ENCODE measurements around the gene CPOX. TPM values are rescaled to one million over a fixed set of nuclear protein-coding genes. Genes with fewer than 3 reads are reported as not detected.

CPOX gene
- total RNA-seq, 2 donors from 2014 or later: 23.3 to 31.7 TPM

GRCh38 chr3:98623572-98624280, 30.3 kb upstream of the CPOX start:
- Histone ChIP-seq H3K4me1 (no peaks in the 10 kb centered on the region), H3K9me3 (no peaks in the 10 kb centered on the region), H3K9ac (ENCODE audit: low read depth in 2 of 2, low read length in 2 of 2) (no peak overlapping the region), H3K36me3 (no peaks in the 10 kb centered on the region), H3K27me3 (no peaks in the 10 kb centered on the region), H3K27ac (no peak overlapping the region), H3K4me3 (no peak overlapping the region)
- no peak for TF ChIP-seq CTCF (IDR thresholded peaks at IDR 0.05)
- intact Hi-C loops (cut with DNase I): no loop called here
- DNase-seq: no peak

- no peak overlapping the region for H3K27ac ChIP-seq
- intact Hi-C loops (cut with DNase I): no loop called here
- DNase-seq: no peak
These were observed 24.4 kb upstream of the CPOX start for GRCh38 chr3:98617841-98618240.

DNA sequence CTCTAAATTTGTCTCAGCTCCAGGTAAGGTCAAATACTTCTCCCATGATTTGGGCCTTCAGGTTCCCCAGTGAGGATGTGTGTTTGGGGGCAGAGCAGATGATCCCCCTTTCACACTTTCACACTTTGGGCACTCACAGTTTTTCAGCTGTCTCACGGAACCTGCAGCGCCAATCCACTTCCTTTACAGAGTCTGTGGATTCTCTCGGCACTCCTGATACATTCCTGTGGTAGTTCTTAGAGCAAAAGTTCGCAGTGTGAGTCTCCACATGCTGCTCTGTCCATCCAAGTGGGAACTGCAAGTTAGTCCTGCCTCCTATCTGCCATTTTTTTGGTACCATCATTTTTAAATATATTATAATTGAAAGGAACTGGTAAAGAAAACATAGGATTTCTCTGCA, 20.2 kb upstream of the CPOX start:
- no peaks in the 10 kb centered on the region for H3K4me1 ChIP-seq
- intact Hi-C loops (cut with DNase I): no loop called here
- no peak for TF ChIP-seq CTCF (IDR thresholded peaks at IDR 0.05)

More at GRCh38 chr3:98617841-98618240, 24.4 kb upstream of the CPOX start:
- no peak overlapping the region for H3K9ac ChIP-seq (ENCODE audit: low read depth in 2 of 2, low read length in 2 of 2)
- no peaks in the 10 kb centered on the region for H3K9me3 ChIP-seq
- H3K36me3 ChIP-seq: no peaks in the 10 kb centered on the region
- no peak for TF ChIP-seq CTCF (IDR thresholded peaks at IDR 0.05)
- no peaks in the 10 kb centered on the region for H3K4me1 ChIP-seq
- H3K4me3 ChIP-seq: no peak overlapping the region
- no peaks in the 10 kb centered on the region for H3K27me3 ChIP-seq

DNA sequence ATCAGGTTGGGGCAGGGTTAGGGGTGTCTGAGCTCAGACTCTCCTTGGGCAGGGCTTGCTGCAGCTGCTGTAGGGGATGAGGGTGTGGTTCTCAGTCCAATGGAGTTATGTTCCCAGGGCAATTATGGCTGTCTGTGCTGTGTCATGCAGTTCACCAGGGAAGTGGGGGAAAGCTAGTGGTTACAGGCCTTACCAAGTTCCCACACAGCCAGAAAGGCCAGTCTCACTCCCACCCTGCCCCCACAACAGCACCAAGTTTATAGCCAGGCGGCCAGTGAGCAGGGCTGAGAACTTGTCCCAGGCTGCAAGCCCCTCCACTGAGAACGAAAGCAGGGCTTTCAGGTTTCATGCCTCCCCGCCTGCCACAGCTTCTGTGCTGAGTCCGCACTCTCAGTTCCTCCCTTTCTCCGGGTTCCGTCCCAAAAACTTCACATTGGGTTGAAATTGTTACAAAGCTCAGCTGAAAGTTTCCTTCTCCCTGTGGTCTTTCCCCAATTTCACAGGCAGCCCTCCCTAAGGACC, 19.6 kb upstream of the CPOX start:
- no peaks in the 10 kb centered on the region for H3K9me3 ChIP-seq
- DNase-seq: no peak
- no peaks in the 10 kb centered on the region for H3K4me1 ChIP-seq
- intact Hi-C loops (cut with DNase I): no loop called here
- no peak overlapping the region for H3K9ac ChIP-seq (ENCODE audit: low read depth in 2 of 2, low read length in 2 of 2)
- no peak for TF ChIP-seq CTCF (IDR thresholded peaks at IDR 0.05)
- no peaks in the 10 kb centered on the region for H3K27me3 ChIP-seq
- no peaks in the 10 kb centered on the region for H3K36me3 ChIP-seq
- no peak overlapping the region for H3K4me3 ChIP-seq
- no peak overlapping the region for H3K27ac ChIP-seq

More for the DNA sequence above, 20.2 kb upstream of the CPOX start:
- DNase-seq: no peak
- no peaks in the 10 kb centered on the region for H3K27me3 ChIP-seq
- no peak overlapping the region for H3K27ac ChIP-seq
- H3K4me3 ChIP-seq: no peak overlapping the region
- no peaks in the 10 kb centered on the region for H3K36me3 ChIP-seq
- no peak overlapping the region for H3K9ac ChIP-seq (ENCODE audit: low read depth in 2 of 2, low read length in 2 of 2)
- H3K9me3 ChIP-seq: no peaks in the 10 kb centered on the region

GRCh38 chr3:98612587-98612986, 19.2 kb upstream of the CPOX start:
- no peak overlapping the region for H3K9ac ChIP-seq (ENCODE audit: low read depth in 2 of 2, low read length in 2 of 2)
- DNase-seq: no peak

More at GRCh38 chr3:98612587-98612986, 19.2 kb upstream of the CPOX start:
- Histone ChIP-seq H3K4me3 (no peak overlapping the region), H3K4me1 (no peaks in the 10 kb centered on the region), H3K27ac (no peak overlapping the region), H3K36me3 (no peaks in the 10 kb centered on the region), H3K9me3 (no peaks in the 10 kb centered on the region), H3K27me3 (no peaks in the 10 kb centered on the region)
- TF ChIP-seq CTCF (IDR thresholded peaks at IDR 0.05): no peak
- intact Hi-C loops (cut with DNase I): no loop called here

Measured in colonic mucosa (tissue), 4 donors.